GM08714 (cell line): ENCODE measurements around the gene LAMTOR4.

Source experiments
- H3K4me3 ChIP-seq: fragments of 200-500 bp; sonication (Bioruptor generic); 2 replicates; pipeline ENCODE4 v1.5.1; 2014; ENCODE audit warnings: mild to moderate bottlenecking, low read length, inconsistent platforms
- ZNF274 ChIP-seq: IDR thresholded peaks from 2 replicates; pipeline ENCODE4 v1.6.1; 2012; ENCODE audit warnings: mild to moderate bottlenecking, low read depth, low read length

Gene LAMTOR4

GRCh38 chr7:100148559-100149328 is at the start of gene LAMTOR4:
LAMTOR4 (plus strand) TSS chr7:100148918; CDS start chr7:100148973, 55 bp downstream.
- peak within 1 kb of the TSS; percentile 82 for H3K4me3 ChIP-seq
- TF ChIP-seq ZNF274: no peak

- H3K4me3 ChIP-seq: peak overlapping the region; percentile 88
- no peak for TF ChIP-seq ZNF274
These were observed 49.3 kb upstream of the LAMTOR4 start for GRCh38 chr7:100099452-100099851.

GRCh38 chr7:100100420-100101015 is 48.2 kb upstream of the LAMTOR4 start:
- H3K4me3 ChIP-seq: peak overlapping the region; percentile 88
- no peak for TF ChIP-seq ZNF274

- no peak for TF ChIP-seq ZNF274
- peak within 1 kb of the TSS; percentile 88 for H3K4me3 ChIP-seq
These were observed 47.5 kb upstream of the LAMTOR4 start, which contains the start of the genes AP4M1 and MCM7 for GRCh38 chr7:100101016-100101862. AP4M1 (plus strand) TSS chr7:100101643; CDS start chr7:100101715, 72 bp downstream. MCM7 (minus strand) TSS chr7:100101397; CDS start chr7:100101294, 103 bp downstream.

- no peak for TF ChIP-seq ZNF274
- no peak overlapping the region for H3K4me3 ChIP-seq
These were observed 45.5 kb upstream of the LAMTOR4 start for GRCh38 chr7:100102950-100103840.

GRCh38 chr7:100105534-100105933 is 43.2 kb upstream of the LAMTOR4 start:
- no peak overlapping the region for H3K4me3 ChIP-seq
- TF ChIP-seq ZNF274: no peak

GRCh38 chr7:100106633-100107032 is 42.1 kb upstream of the LAMTOR4 start:
- no peak for TF ChIP-seq ZNF274
- no peak overlapping the region for H3K4me3 ChIP-seq

GRCh38 chr7:100107125-100107737 is 41.5 kb upstream of the LAMTOR4 start:
- H3K4me3 ChIP-seq: no peak overlapping the region
- no peak for TF ChIP-seq ZNF274

- H3K4me3 ChIP-seq: no peak overlapping the region
- no peak for TF ChIP-seq ZNF274
These were observed 40.8 kb upstream of the LAMTOR4 start for GRCh38 chr7:100107890-100108289.

GRCh38 chr7:100109521-100110163 is 39.1 kb upstream of the LAMTOR4 start:
- H3K4me3 ChIP-seq: no peak overlapping the region
- TF ChIP-seq ZNF274: no peak

GRCh38 chr7:100111156-100111555 is 37.6 kb upstream of the LAMTOR4 start:
- no peak overlapping the region for H3K4me3 ChIP-seq
- no peak for TF ChIP-seq ZNF274

- no peak overlapping the region for H3K4me3 ChIP-seq
- no peak for TF ChIP-seq ZNF274
These were observed 36.8 kb upstream of the LAMTOR4 start for GRCh38 chr7:100111914-100112313.
